Left lung (tissue), 10 donors: ENCODE data around the gene HDAC9. TPM values are rescaled to one million over a fixed set of nuclear protein-coding genes. Genes with fewer than 3 reads are reported as not detected.

ENCODE experiments used
- ATAC-seq: fragments of 200-7000 bp; cut with Tn5 transposase; one replicate; pipeline ENCODE4 v1.9.1; 2020; ENCODE audit warnings: moderate library complexity
- DNase-seq, 4 donors: peaks; one replicate each; pipeline ENCODE4 v3.0.0-alpha.2; 2013 to 2020
- H3K27ac ChIP-seq, 2 donors: fragments of 200-600 bp; sonication (generic) in 1 of 2; one replicate each; pipeline versions ENCODE4 v1.5.0 to v1.8.0; 2020 to 2021
- H3K27me3 ChIP-seq, 2 donors: fragments of 200-600 bp; sonication (generic) in 1 of 2; one replicate each; pipeline versions ENCODE4 v1.5.0 to v1.8.0; 2020 to 2021
- H3K36me3 ChIP-seq, 2 donors: fragments of 200-600 bp; sonication (generic) in 1 of 2; one replicate each; pipeline versions ENCODE4 v1.5.0 to v1.8.0; 2020 to 2021
- H3K4me1 ChIP-seq, 2 donors: fragments of 200-600 bp; one replicate each; pipeline ENCODE4 v1.8.0; 2021
- H3K4me3 ChIP-seq, 2 donors: fragments of 200-600 bp; sonication (generic) in 1 of 2; one replicate each; pipeline versions ENCODE4 v1.5.0 to v1.8.0; 2020 to 2021; ENCODE audit warnings: mild to moderate bottlenecking in 1 of 2
- H3K9me3 ChIP-seq, 2 donors: fragments of 200-600 bp; sonication (generic) in 1 of 2; one replicate each; pipeline versions ENCODE4 v1.5.0 to v1.8.0; 2020 to 2021
- intact Hi-C, 2 donors: fragments of 100-400 bp; cut with DNase I; formaldehyde crosslinking; loops; one replicate each; pipeline versions ENCODE4 v1.11.2 to v1.14.2; 2022
- polyA plus RNA-seq, 6 donors: library from polyadenylated mRNA; unstranded; fragments of 120-200 nt; gene quantifications; one replicate each; pipeline ENCODE4 v1.2.1, GENCODE V29; 2013; ENCODE audit not compliant: insufficient read length in 6 of 6
- total RNA-seq, 2 donors: library from RNA; stranded (reverse); fragmentation: NEBNext Ultra II Directional; extraction: Animal tissue kit (Norgen Biotek cat#: 25700); gene quantifications; one replicate each; pipeline ENCODE4 v1.2.1, GENCODE V29; 2021
- TF ChIP-seq, protein P1 (sequence below), 2 donors: fragments of 200-600 bp; sonication (generic) in 1 of 2; IDR thresholded peaks; one replicate each; pipeline versions ENCODE4 v1.5.0 to v1.8.0; 2021; ENCODE audit warnings: antibody characterized with exemption in 2 of 2
- donor health status: DM: no; HTN: yes; CAD: no.
- donor health status: DM: no; HTN: no; CAD: no.

The HDAC9 gene
- total and polyA plus RNA-seq, 8 donors = 6.7 to 13.2 (median 9.6) TPM

- intact Hi-C loops = no loop called here
- no peak for DNase-seq
These were observed 277.0 kb downstream of the HDAC9 start for GRCh38 chr7:18772567-18772965.

DNA sequence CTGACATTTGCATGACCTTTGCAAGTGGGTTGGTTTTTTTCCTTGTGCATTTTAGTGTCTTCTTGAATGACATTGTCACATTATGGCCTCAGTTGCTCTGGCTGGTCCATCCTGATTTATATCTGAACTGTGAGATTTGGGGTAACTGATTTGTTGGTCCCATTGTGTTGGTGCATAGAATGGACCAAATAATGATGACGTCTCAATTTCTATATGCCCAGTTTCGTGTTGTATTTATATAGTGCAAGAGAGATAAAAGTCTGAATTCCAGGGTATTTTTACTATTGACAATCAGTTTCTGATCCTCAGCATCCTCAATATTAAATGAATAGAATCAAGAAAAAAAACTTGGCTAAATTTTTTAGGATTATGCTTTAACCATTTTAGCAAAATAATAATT lies 281.8 kb downstream of the HDAC9 start:
- TF ChIP-seq, protein P1, sequence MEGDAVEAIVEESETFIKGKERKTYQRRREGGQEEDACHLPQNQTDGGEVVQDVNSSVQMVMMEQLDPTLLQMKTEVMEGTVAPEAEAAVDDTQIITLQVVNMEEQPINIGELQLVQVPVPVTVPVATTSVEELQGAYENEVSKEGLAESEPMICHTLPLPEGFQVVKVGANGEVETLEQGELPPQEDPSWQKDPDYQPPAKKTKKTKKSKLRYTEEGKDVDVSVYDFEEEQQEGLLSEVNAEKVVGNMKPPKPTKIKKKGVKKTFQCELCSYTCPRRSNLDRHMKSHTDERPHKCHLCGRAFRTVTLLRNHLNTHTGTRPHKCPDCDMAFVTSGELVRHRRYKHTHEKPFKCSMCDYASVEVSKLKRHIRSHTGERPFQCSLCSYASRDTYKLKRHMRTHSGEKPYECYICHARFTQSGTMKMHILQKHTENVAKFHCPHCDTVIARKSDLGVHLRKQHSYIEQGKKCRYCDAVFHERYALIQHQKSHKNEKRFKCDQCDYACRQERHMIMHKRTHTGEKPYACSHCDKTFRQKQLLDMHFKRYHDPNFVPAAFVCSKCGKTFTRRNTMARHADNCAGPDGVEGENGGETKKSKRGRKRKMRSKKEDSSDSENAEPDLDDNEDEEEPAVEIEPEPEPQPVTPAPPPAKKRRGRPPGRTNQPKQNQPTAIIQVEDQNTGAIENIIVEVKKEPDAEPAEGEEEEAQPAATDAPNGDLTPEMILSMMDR (IDR thresholded peaks at IDR 0.05) = no peak
- no peak for ATAC-seq
- DNase-seq = no peak
- intact Hi-C loops = no loop called here
- no peaks in the 10 kb centered on the region for H3K9me3 ChIP-seq
- H3K27ac ChIP-seq = no peak overlapping the region
- no peaks in the 10 kb centered on the region for H3K4me1 ChIP-seq
- no peaks in the 10 kb centered on the region for H3K36me3 ChIP-seq
- no peaks in the 10 kb centered on the region for H3K27me3 ChIP-seq
- no peak overlapping the region for H3K4me3 ChIP-seq

More at GRCh38 chr7:18772567-18772965, 277.0 kb downstream of the HDAC9 start:
- Histone ChIP-seq H3K9me3 (no peaks in the 10 kb centered on the region), H3K27ac (no peak overlapping the region), H3K36me3 (no peaks in the 10 kb centered on the region), H3K27me3 (no peaks in the 10 kb centered on the region), H3K4me1 (no peaks in the 10 kb centered on the region), H3K4me3 (no peak overlapping the region)
- ATAC-seq = no peak
- TF ChIP-seq, protein P1 (IDR thresholded peaks at IDR 0.05) = no peak

DNA sequence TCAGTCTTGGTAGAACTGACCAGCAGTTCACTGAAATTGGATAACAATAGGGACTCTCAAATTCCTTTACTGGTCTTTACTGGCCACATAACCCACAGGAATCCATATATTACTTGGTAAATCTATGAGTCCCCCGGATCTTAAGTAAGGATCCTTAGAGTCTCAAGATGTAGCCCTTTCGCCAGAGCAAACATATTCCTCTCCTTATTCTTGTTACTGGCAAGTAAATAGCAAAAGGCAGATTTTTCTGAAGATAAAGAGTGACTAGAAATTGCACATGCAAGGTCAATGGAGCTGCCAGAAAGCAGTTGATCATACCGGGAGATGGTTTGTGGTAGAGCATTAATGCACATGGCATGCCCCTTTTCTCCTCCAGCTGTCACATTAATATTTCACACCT lies 283.0 kb downstream of the HDAC9 start:
- TF ChIP-seq, protein P1 (IDR thresholded peaks at IDR 0.05) = no peak
- Histone ChIP-seq H3K27ac (no peak overlapping the region), H3K9me3 (no peaks in the 10 kb centered on the region), H3K36me3 (no peaks in the 10 kb centered on the region), H3K27me3 (no peaks in the 10 kb centered on the region), H3K4me1 (no peaks in the 10 kb centered on the region), H3K4me3 (no peak overlapping the region)
- ATAC-seq (no peak), DNase-seq (no peak)
- intact Hi-C loops = no loop called here

- intact Hi-C loops = no loop called here
- Histone ChIP-seq H3K36me3 (no peaks in the 10 kb centered on the region), H3K27ac (no peak overlapping the region), H3K9me3 (no peaks in the 10 kb centered on the region), H3K27me3 (no peaks in the 10 kb centered on the region), H3K4me3 (no peak overlapping the region), H3K4me1 (no peaks in the 10 kb centered on the region)
- TF ChIP-seq, protein P1 (IDR thresholded peaks at IDR 0.05) = no peak
- ATAC-seq (no peak), DNase-seq (no peak)
These were observed 284.7 kb downstream of the HDAC9 start for GRCh38 chr7:18780266-18780665.

DNA sequence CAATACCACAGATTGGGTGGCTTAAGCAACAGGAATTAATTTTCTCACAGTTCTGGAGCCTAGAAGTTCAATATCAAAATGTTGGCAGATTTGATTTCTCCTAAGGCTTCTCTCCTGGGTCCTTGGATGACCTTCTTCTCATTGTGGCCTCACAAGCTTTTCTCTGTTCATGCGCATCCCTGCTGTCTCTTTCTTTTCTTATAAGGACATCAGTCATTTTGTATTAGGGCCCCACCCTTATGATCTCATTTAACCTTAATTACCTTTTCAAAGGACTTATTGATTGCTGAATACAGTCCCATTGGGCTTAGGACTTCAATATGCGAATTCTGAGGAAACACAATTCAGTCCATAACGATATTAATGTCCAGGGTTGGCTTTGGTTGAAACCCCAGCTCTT lies 285.4 kb downstream of the HDAC9 start:
- no peak overlapping the region for H3K27ac ChIP-seq
- no peaks in the 10 kb centered on the region for H3K27me3 ChIP-seq
- ATAC-seq (no peak), DNase-seq (no peak)
- no peaks in the 10 kb centered on the region for H3K9me3 ChIP-seq
- no peaks in the 10 kb centered on the region for H3K4me1 ChIP-seq
- no peak overlapping the region for H3K4me3 ChIP-seq
- intact Hi-C loops = no loop called here
- TF ChIP-seq, protein P1 (IDR thresholded peaks at IDR 0.05) = no peak
- H3K36me3 ChIP-seq = no peaks in the 10 kb centered on the region
